ENCODE measurements around the gene NTNG2.
A peak's percentile ranks its signal among the peaks of the same experiment; 100 is the strongest.

Gene NTNG2

DNA sequence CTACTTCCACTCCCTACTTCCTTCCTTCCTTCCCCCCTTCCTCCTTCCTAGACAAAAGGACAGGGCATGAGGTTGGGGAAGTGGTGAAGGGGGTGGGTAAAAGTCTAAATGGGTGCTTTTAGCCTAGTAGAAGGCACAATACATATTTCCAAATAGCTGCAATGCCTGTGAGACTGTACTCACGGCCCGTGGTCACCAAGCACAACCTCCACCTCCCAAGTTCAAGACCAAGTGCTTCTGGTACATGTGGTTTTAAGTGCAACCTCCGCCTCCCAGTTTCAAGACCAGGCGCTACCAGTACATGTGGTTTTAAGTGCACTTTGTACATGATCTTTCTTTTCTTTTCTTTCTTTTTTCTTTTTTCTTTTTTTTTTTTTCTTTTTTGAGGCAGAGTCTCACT, 14.5 kb upstream of the NTNG2 start:
- H3K9me3 ChIP-seq (ENCODE audit: control insufficient read depth, insufficient read depth, low read length) = no peaks in the 10 kb centered on the region
- H3K27me3 ChIP-seq (ENCODE audit: control insufficient read depth, insufficient read depth, low read length) = no peaks in the 10 kb centered on the region; the same call in 1 of the 2 replicates
- no peak overlapping the region for H3K27ac ChIP-seq (ENCODE audit: low read depth, low read length)
- H3K4me1 ChIP-seq (ENCODE audit: control insufficient read depth, insufficient read depth, low read length) = no peaks in the 10 kb centered on the region
- no peak overlapping the region for H3K4me3 ChIP-seq (ENCODE audit: low read depth, low read length)
- no peak overlapping the region for H3K9ac ChIP-seq (ENCODE audit: low read depth, low read length)
- no peaks in the 10 kb centered on the region for H3K36me3 ChIP-seq (ENCODE audit: control insufficient read depth, insufficient read depth, low read length)

DNA sequence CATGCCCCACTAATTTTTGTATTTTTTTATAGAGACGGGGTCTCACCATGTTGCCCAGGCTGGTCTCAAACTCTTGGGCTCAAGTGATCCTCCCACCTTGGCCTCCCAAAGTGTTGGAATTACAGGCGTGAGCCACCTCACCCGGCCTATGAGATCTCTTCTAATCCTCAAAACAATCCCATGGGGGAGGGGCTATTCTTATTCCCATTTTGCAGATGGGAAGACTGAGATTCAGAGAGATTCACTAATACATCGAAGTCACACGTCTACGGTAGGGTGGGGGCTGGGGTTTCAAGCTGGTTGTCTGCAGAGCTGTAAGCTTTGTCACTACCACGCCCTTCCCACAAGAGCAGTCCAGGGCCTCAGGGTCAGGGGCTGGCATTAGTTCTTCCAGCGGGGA, 14.0 kb upstream of the NTNG2 start:
- Histone ChIP-seq H3K9me3 (ENCODE audit: control insufficient read depth, insufficient read depth, low read length) (no peaks in the 10 kb centered on the region), H3K27ac (ENCODE audit: low read depth, low read length) (no peak overlapping the region), H3K4me3 (ENCODE audit: low read depth, low read length) (no peak overlapping the region), H3K36me3 (ENCODE audit: control insufficient read depth, insufficient read depth, low read length) (no peaks in the 10 kb centered on the region), H3K4me1 (ENCODE audit: control insufficient read depth, insufficient read depth, low read length) (no peaks in the 10 kb centered on the region), H3K27me3 (ENCODE audit: control insufficient read depth, insufficient read depth, low read length) (no peaks in the 10 kb centered on the region; the same call in 1 of the 2 replicates), H3K9ac (ENCODE audit: low read depth, low read length) (no peak overlapping the region)

DNA sequence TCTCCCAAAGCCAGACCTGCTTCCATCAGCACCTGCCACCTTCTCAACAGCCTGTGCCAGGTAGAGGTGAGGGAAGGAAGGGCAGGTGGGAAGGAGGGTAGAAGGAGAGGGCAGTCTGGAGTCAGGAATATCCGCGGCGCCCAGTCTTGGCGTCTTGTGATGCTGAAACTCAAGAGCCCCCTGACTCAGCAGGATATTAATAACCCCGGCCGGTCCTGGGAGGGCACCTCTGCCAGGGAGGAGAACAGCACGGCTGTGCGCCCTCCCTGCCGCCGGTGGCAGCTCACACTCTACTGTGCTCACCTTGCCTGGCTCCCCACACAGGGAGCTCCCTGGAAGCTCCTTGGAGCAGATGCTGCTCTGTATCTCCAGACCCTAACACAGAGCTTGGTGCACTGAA, 11.6 kb upstream of the NTNG2 start:
- Histone ChIP-seq H3K27me3 (ENCODE audit: control insufficient read depth, insufficient read depth, low read length) (peaks cover 10% of the 10 kb centered on the region), H3K9ac (ENCODE audit: low read depth, low read length) (no peak overlapping the region), H3K36me3 (ENCODE audit: control insufficient read depth, insufficient read depth, low read length) (no peaks in the 10 kb centered on the region), H3K4me1 (ENCODE audit: control insufficient read depth, insufficient read depth, low read length) (peaks cover 11% of the 10 kb centered on the region), H3K9me3 (ENCODE audit: control insufficient read depth, insufficient read depth, low read length) (no peaks in the 10 kb centered on the region), H3K4me3 (ENCODE audit: low read depth, low read length) (no peak overlapping the region), H3K27ac (ENCODE audit: low read depth, low read length) (no peak overlapping the region)

DNA sequence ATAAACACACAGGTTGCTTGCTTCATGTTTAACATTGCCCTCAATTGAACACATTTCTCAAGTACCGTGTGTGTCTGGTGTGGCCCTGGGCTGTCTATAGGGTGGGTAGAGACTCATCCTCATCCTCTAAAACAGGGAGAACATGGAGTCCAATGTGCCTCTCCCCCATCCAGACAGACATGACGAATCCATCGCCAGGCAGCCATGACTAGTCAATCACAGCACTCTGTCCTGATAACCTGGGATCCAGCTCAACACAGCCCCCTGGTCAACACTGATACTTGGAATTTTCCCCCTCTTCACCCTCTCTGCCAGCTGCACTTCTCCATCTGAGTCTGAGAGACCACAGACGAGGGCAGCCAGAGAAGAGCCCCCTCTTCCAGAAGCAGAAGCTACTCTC, 10.7 kb upstream of the NTNG2 start:
- peaks cover 19% of the 10 kb centered on the region for H3K27me3 ChIP-seq (ENCODE audit: control insufficient read depth, insufficient read depth, low read length)
- no peaks in the 10 kb centered on the region for H3K9me3 ChIP-seq (ENCODE audit: control insufficient read depth, insufficient read depth, low read length)
- no peak overlapping the region for H3K9ac ChIP-seq (ENCODE audit: low read depth, low read length)
- H3K27ac ChIP-seq (ENCODE audit: low read depth, low read length) = no peak overlapping the region
- no peak overlapping the region for H3K4me3 ChIP-seq (ENCODE audit: low read depth, low read length)
- no peaks in the 10 kb centered on the region for H3K36me3 ChIP-seq (ENCODE audit: control insufficient read depth, insufficient read depth, low read length)
- peaks cover 12% of the 10 kb centered on the region for H3K4me1 ChIP-seq (ENCODE audit: control insufficient read depth, insufficient read depth, low read length)

DNA sequence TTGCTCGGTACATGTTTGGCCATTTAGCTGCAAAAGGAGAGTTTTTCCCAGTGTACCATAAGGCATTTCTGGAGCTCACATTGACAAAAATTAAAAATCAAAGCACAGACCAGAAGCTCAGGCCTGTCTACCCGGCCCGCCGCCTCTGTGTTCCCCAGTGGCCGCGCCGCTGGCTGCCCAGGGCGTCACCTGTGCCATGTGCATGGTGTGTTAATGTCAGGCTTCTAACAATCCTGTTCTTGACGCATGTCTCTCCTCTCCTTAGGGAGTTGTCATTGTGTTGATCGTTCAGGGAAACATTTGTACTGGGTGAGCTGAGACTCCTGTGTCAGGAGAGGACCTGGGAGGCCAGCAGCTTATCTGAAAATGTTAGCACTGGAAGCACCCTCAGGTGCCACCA, 9.6 kb upstream of the NTNG2 start:
- Histone ChIP-seq H3K27me3 (ENCODE audit: control insufficient read depth, insufficient read depth, low read length) (peaks cover 22% of the 10 kb centered on the region), H3K9me3 (ENCODE audit: control insufficient read depth, insufficient read depth, low read length) (no peaks in the 10 kb centered on the region), H3K9ac (ENCODE audit: low read depth, low read length) (no peak overlapping the region), H3K4me1 (ENCODE audit: control insufficient read depth, insufficient read depth, low read length) (peaks cover 12% of the 10 kb centered on the region), H3K27ac (ENCODE audit: low read depth, low read length) (no peak overlapping the region), H3K36me3 (ENCODE audit: control insufficient read depth, insufficient read depth, low read length) (no peaks in the 10 kb centered on the region), H3K4me3 (ENCODE audit: low read depth, low read length) (no peak overlapping the region)

DNA sequence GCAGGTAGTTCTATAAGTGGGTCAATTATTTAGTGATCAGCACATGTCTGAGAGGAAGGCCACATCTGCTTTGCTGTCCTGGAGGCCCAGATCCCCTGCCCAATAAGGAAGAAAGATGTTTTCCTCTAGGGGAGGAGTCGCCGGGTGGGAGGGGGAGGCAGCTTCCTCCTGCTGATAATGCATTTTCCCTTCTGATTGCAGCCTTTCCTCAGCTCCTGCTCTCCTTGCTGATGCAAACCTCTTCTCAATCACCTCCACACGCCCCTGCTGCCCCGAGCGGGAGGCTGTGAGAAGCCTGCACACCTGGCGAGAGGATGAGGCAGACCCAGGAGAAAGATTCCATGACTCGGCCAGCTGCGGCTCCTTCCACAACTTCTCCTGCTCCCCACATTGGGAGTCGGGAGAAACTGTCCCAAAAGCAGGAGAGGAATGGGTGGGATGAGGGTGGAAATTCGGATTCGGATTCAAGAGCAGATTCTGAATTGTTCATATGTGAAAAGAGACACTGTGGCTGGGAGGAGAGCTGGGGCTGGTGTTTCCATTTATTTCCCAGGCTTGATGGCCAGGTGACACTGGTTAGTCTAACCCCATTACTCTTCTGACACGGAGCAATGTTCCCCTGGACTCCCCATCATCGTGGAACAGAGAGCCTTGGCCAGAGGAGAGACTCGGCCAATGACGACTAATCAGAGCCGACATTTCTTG, 6.8 kb upstream of the NTNG2 start:
- H3K27me3 ChIP-seq (ENCODE audit: control insufficient read depth, insufficient read depth, low read length) = peaks cover 38% of the 10 kb centered on the region

DNA sequence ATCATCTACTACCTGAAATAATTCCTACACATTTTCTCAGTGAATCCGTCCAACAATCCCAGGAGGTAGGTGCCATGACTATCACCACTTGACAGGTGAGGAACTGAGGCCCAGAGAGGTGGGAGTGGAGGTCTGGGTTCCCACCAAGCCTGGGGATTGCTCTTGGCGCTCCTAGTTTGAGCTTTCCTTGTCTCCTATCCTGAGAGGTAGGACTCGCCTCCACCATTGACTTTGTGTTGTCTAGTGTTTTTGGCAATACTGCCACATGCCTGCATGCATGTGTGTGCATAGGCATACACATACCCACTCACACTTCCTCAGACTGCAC, 6.3 kb upstream of the NTNG2 start:
- Histone ChIP-seq H3K27ac (ENCODE audit: low read depth, low read length) (no peak overlapping the region), H3K27me3 (ENCODE audit: control insufficient read depth, insufficient read depth, low read length) (peaks cover 43% of the 10 kb centered on the region), H3K9ac (ENCODE audit: low read depth, low read length) (no peak overlapping the region), H3K4me3 (ENCODE audit: low read depth, low read length) (no peak overlapping the region), H3K36me3 (ENCODE audit: control insufficient read depth, insufficient read depth, low read length) (no peaks in the 10 kb centered on the region), H3K9me3 (ENCODE audit: control insufficient read depth, insufficient read depth, low read length) (no peaks in the 10 kb centered on the region), H3K4me1 (ENCODE audit: control insufficient read depth, insufficient read depth, low read length) (peaks cover 13% of the 10 kb centered on the region)

More for the DNA sequence above, 6.8 kb upstream of the NTNG2 start:
- H3K4me3 ChIP-seq (ENCODE audit: low read depth, low read length) = no peak overlapping the region
- H3K9me3 ChIP-seq (ENCODE audit: control insufficient read depth, insufficient read depth, low read length) = no peaks in the 10 kb centered on the region
- H3K4me1 ChIP-seq (ENCODE audit: control insufficient read depth, insufficient read depth, low read length) = peaks cover 12% of the 10 kb centered on the region
- no peaks in the 10 kb centered on the region for H3K36me3 ChIP-seq (ENCODE audit: control insufficient read depth, insufficient read depth, low read length)
- no peak overlapping the region for H3K9ac ChIP-seq (ENCODE audit: low read depth, low read length)
- H3K27ac ChIP-seq (ENCODE audit: low read depth, low read length) = no peak overlapping the region

DNA sequence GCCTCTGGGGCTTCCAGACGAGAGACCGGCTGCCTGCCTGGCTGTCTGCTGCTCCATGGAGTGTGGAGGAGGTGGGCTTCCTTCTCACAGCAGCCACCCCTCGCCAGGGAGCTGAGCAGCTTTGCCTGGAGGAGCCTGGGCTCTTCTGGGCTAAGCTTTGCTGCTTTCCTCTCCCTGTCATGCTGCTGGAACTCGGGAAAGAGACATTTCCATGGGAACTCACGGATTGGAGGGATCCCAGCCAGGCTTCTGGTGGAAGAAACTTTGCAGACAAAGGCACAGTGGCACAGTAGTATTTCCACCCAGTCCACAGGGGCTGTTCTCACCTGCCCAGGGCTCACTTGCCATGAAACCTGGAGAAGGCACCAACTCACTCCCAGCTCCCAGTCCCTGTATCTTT, 5.6 kb upstream of the NTNG2 start:
- Histone ChIP-seq H3K4me1 (ENCODE audit: control insufficient read depth, insufficient read depth, low read length) (peaks cover 17% of the 10 kb centered on the region), H3K9ac (ENCODE audit: low read depth, low read length) (no peak overlapping the region), H3K27ac (ENCODE audit: low read depth, low read length) (no peak overlapping the region), H3K27me3 (ENCODE audit: control insufficient read depth, insufficient read depth, low read length) (peaks cover 51% of the 10 kb centered on the region), H3K9me3 (ENCODE audit: control insufficient read depth, insufficient read depth, low read length) (no peaks in the 10 kb centered on the region), H3K36me3 (ENCODE audit: control insufficient read depth, insufficient read depth, low read length) (no peaks in the 10 kb centered on the region), H3K4me3 (ENCODE audit: low read depth, low read length) (no peak overlapping the region)

DNA sequence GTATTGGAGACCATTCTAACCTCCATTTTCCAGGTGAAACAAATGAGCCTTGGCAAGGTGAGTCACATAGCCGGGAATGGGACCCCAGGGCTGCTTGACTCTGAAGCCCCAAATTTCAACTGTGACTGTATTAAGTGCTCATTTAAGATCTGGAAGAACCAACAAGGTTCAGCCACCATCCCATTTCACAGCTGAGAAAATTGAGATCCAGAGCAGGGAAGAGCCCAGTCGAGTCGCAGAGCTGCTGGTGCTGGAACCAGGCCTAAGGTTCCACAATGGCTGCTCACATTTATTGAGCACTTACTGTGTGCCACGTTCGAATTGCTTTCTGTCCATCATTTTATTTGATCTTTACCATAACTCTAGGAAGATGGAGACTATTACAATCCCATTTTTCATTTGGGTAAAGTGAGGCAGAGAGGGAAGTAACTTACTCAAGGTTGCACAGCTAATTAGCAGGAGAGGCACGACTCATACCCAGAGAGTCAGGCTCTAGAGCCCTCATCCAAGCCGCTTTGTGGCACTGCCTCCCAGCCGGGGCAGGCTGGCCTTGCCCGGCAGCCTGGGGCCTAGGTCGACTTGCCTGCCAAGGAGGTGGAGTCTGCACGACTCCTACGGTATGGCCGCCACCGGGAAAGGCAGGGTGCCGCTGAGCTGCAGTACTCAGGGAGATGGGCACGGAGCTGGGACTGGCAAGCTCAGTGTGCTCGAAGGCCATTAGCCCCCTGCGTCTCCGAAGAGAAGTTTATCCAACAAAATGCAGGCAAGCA, 4.3 kb upstream of the NTNG2 start:
- Histone ChIP-seq H3K9ac (ENCODE audit: low read depth, low read length) (no peak overlapping the region), H3K4me1 (ENCODE audit: control insufficient read depth, insufficient read depth, low read length) (peaks cover 17% of the 10 kb centered on the region), H3K4me3 (ENCODE audit: low read depth, low read length) (no peak overlapping the region), H3K36me3 (ENCODE audit: control insufficient read depth, insufficient read depth, low read length) (no peaks in the 10 kb centered on the region), H3K27me3 (ENCODE audit: control insufficient read depth, insufficient read depth, low read length) (peaks cover 63% of the 10 kb centered on the region), H3K9me3 (ENCODE audit: control insufficient read depth, insufficient read depth, low read length) (no peaks in the 10 kb centered on the region), H3K27ac (ENCODE audit: low read depth, low read length) (no peak overlapping the region)

DNA sequence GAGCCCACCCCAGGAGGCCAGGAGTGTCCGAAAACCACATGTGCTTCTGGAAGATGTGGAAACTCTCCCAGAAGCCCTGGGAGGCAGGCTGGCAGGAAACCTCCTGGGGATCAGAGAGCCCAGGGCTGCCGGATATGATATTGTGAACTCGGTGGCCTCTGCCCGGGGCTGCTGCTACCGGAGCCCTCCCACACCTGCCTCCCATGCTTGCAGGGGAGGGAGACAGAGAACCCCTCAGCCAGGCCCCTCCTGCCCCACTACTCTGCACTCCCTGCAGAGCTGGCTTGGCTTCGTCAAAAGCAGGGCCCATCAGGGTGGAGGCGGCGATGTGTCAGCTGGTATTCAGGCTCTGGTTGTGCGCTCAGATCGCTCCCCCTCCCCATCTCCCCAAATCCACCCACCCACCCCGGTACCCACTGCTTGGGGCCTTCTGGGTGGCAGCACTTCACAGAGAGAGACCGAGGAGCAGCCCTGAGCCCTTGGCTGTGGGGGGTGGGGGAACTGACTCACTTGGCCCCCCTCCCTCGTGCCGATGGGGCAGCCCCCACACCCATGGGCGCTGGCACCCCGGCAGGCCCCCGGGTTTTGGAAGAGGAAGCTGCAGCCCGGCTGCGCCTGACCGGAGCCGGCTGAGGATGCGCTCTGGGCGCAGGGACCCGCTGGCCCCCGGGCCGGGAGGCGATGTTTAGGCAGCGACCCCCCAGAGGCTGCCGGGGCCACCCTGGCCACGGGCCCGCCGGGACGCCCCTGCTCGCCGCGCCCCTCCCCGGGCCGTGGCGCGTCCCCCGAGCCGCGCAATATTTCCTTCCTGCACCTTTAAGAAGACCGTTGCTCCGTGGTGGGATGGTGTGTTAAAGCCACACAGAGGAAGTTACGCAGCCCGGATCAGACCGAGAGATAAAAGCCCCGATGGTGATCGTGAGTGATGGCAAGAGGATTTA, 786 bp upstream of the NTNG2 start:
- H3K4me3 ChIP-seq (ENCODE audit: low read depth, low read length) = peak overlapping the region; percentile 59
- H3K9ac ChIP-seq (ENCODE audit: low read depth, low read length) = no peak overlapping the region
- H3K27me3 ChIP-seq (ENCODE audit: control insufficient read depth, insufficient read depth, low read length) = peaks cover 80% of the 10 kb centered on the region
- H3K36me3 ChIP-seq (ENCODE audit: control insufficient read depth, insufficient read depth, low read length) = no peaks in the 10 kb centered on the region
- H3K4me1 ChIP-seq (ENCODE audit: control insufficient read depth, insufficient read depth, low read length) = peaks cover 5% of the 10 kb centered on the region; the same call in 1 of the 2 replicates
- no peaks in the 10 kb centered on the region for H3K9me3 ChIP-seq (ENCODE audit: control insufficient read depth, insufficient read depth, low read length)
- H3K27ac ChIP-seq (ENCODE audit: low read depth, low read length) = no peak overlapping the region
